H9 (cell line): ENCODE data around the gene ITSN1. TPM values are rescaled to one million over a fixed set of nuclear protein-coding genes. Genes with fewer than 3 reads are reported as not detected.

Experiments
- DNase-seq: peaks from one replicate; pipeline ENCODE4 v3.0.0-alpha.2; 2017
- H2AFZ ChIP-seq: one replicate; pipeline ENCODE4 v1.6.1; 2013; ENCODE audit warnings: mild to moderate bottlenecking, low read length, control low read depth, moderate library complexity
- H2AK5ac ChIP-seq: 2 replicates; pipeline ENCODE4 v1.6.1; 2013; ENCODE audit warnings: low read length, control low read depth, mixed read lengths; ENCODE audit not compliant: insufficient read length
- H2BK120ac ChIP-seq: one replicate; pipeline ENCODE4 v1.6.1; 2013; ENCODE audit warnings: low read depth, mild to moderate bottlenecking, low read length, control low read depth, inconsistent platforms; ENCODE audit not compliant: poor library complexity, severe bottlenecking
- H2BK12ac ChIP-seq: 2 replicates; pipeline ENCODE4 v1.6.1; 2013; ENCODE audit warnings: low read length, control low read depth, mixed read lengths, low read depth; ENCODE audit not compliant: insufficient read length
- H2BK15ac ChIP-seq: 2 replicates; pipeline ENCODE4 v1.6.1; 2013; ENCODE audit warnings: low read depth, low read length, control low read depth
- H2BK20ac ChIP-seq: one replicate; pipeline ENCODE4 v1.6.1; 2013; ENCODE audit warnings: low read depth, mild to moderate bottlenecking, low read length, control low read depth, inconsistent platforms; ENCODE audit not compliant: poor library complexity, severe bottlenecking
- H2BK5ac ChIP-seq: 2 replicates; pipeline ENCODE4 v1.6.1; 2013; ENCODE audit warnings: low read length, control low read depth, mixed read lengths; ENCODE audit not compliant: insufficient read length
- H3K14ac ChIP-seq: 2 replicates; pipeline ENCODE4 v1.6.1; 2013; ENCODE audit warnings: low read length, control low read depth; ENCODE audit not compliant: insufficient read depth
- H3K18ac ChIP-seq: 2 replicates; pipeline ENCODE4 v1.6.1; 2013; ENCODE audit warnings: low read depth, mild to moderate bottlenecking, mixed read lengths, low read length, control low read depth; ENCODE audit not compliant: insufficient read length
- H3K23ac ChIP-seq: 2 replicates; pipeline ENCODE4 v1.6.1; 2013; ENCODE audit warnings: low read length, control low read depth, mixed read lengths, low read depth; ENCODE audit not compliant: insufficient read length
- H3K23me2 ChIP-seq: 2 replicates; pipeline ENCODE4 v1.6.1; 2013; ENCODE audit warnings: low read depth, mild to moderate bottlenecking, mixed read lengths, low read length, control low read depth; ENCODE audit not compliant: insufficient read length, poor library complexity, severe bottlenecking
- H3K27ac ChIP-seq: 2 replicates; pipeline ENCODE4 v1.5.1; 2013; ENCODE audit warnings: low read length, control low read depth, mixed read lengths, low read depth; ENCODE audit not compliant: insufficient read length
- H3K27me3 ChIP-seq: 2 replicates; pipeline ENCODE4 v1.6.1; 2013; ENCODE audit warnings: low read length, control low read depth, inconsistent platforms; ENCODE audit not compliant: insufficient read depth
- H3K4ac ChIP-seq: 2 replicates; pipeline ENCODE4 v1.6.1; 2013; ENCODE audit warnings: low read depth, mild to moderate bottlenecking, control low read depth, inconsistent platforms, low read length, moderate library complexity
- H3K4me1 ChIP-seq: 2 replicates; pipeline ENCODE4 v1.6.1; 2013; ENCODE audit warnings: low read length, control low read depth, inconsistent platforms; ENCODE audit not compliant: insufficient read depth
- H3K4me2 ChIP-seq: 2 replicates; pipeline ENCODE4 v1.6.1; 2013; ENCODE audit warnings: low read length, control low read depth, mixed read lengths; ENCODE audit not compliant: insufficient read length, insufficient read depth
- H3K56ac ChIP-seq: 2 replicates; pipeline ENCODE4 v1.6.1; 2013; ENCODE audit warnings: low read depth, mild to moderate bottlenecking, mixed read lengths, low read length, control low read depth; ENCODE audit not compliant: insufficient read length
- H3K79me1 ChIP-seq: 2 replicates; pipeline ENCODE4 v1.6.1; 2013; ENCODE audit warnings: low read depth, mild to moderate bottlenecking, moderate library complexity, low read length, control low read depth, inconsistent platforms; ENCODE audit not compliant: insufficient read depth, poor library complexity, severe bottlenecking
- H3K79me2 ChIP-seq: 2 replicates; pipeline ENCODE4 v1.6.1; 2013; ENCODE audit warnings: low read length, control low read depth, inconsistent platforms; ENCODE audit not compliant: insufficient read depth
- H3K9ac ChIP-seq: 2 replicates; pipeline ENCODE4 v1.6.1; 2013; ENCODE audit warnings: low read length, control low read depth, mixed read lengths; ENCODE audit not compliant: insufficient read length; ENCODE audit errors: extremely low read depth
- H3K9me3 ChIP-seq: one replicate; pipeline ENCODE4 v1.6.1; 2013; ENCODE audit warnings: low read depth, low read length, inconsistent platforms; ENCODE audit not compliant: control insufficient read depth
- H3T11ph ChIP-seq: one replicate; pipeline ENCODE4 v1.6.1; 2013; ENCODE audit warnings: mild to moderate bottlenecking, low read length, control low read depth, inconsistent platforms
- H4K20me1 ChIP-seq: one replicate; pipeline ENCODE4 v1.6.1; 2013; ENCODE audit not compliant: control insufficient read depth, insufficient read length, insufficient read depth
- H4K5ac ChIP-seq: 2 replicates; pipeline ENCODE4 v1.6.1; 2013; ENCODE audit warnings: low read depth, mild to moderate bottlenecking, mixed read lengths, low read length, control low read depth; ENCODE audit not compliant: insufficient read length
- H4K8ac ChIP-seq: replicated peaks from 2 replicates; pipeline ENCODE4 v1.6.1; 2013; ENCODE audit warnings: low read length, control low read depth, mixed read lengths, low read depth; ENCODE audit not compliant: insufficient read length
- H4K91ac ChIP-seq: 2 replicates; pipeline ENCODE4 v1.6.1; 2013; ENCODE audit warnings: low read depth, mild to moderate bottlenecking, moderate library complexity, mixed read lengths, low read length, control low read depth; ENCODE audit not compliant: insufficient read length
- H3K27ac Mint-ChIP-seq, 3 experiments: 2 replicates in 2 of 3; 3 replicates in 1 of 3; pipeline ENCODE4 v1.8.0; 2020 to 2021; ENCODE audit warnings: mixed read lengths in 3 of 3, mild to moderate bottlenecking in 1 of 3, moderate library complexity in 1 of 3
- H3K27me3 Mint-ChIP-seq: 2 replicates; pipeline ENCODE4 v1.8.0; 2021; ENCODE audit warnings: low read depth, mild to moderate bottlenecking, moderate library complexity, mixed read lengths
- H3K36me3 Mint-ChIP-seq, 3 experiments: 2 replicates in 2 of 3; 3 replicates in 1 of 3; pipeline ENCODE4 v1.8.0; 2020 to 2021; ENCODE audit warnings: low read depth in 3 of 3, mixed read lengths in 3 of 3; ENCODE audit not compliant: insufficient read depth in 1 of 3
- H3K4me1 Mint-ChIP-seq, 2 experiments: 2 replicates each; pipeline ENCODE4 v1.8.0; 2020; ENCODE audit warnings: mixed read lengths in 2 of 2
- H3K4me3 Mint-ChIP-seq, 2 experiments: 2 replicates in 1 of 2; 3 replicates in 1 of 2; pipeline ENCODE4 v1.8.0; 2020 to 2021; ENCODE audit warnings: mild to moderate bottlenecking in 2 of 2, mixed read lengths in 2 of 2, moderate library complexity in 1 of 2
- H3K9me3 Mint-ChIP-seq, 2 experiments: 2 replicates in 1 of 2; 3 replicates in 1 of 2; pipeline ENCODE4 v1.8.0; 2020; ENCODE audit warnings: mild to moderate bottlenecking in 2 of 2, mixed read lengths in 2 of 2, moderate library complexity in 1 of 2
- CTCF ChIP-seq: fragments of 200-600 bp; sonication (generic); conservative IDR thresholded peaks from 3 replicates; pipeline ENCODE4 v1.8.0; 2021; ENCODE audit warnings: antibody characterized with exemption, mild to moderate bottlenecking
- WGBS: extraction: QIAGEN DNeasy Blood & Tissue Kit; methylation state at CpG from one replicate; pipeline ENCODE4 v1.1.7; 2013; ENCODE audit warnings: missing lambda C conversion rate, low lambda C conversion rate, mixed read lengths; ENCODE audit not compliant: insufficient read length; ENCODE audit errors: extremely low coverage; 5-methylcytosine and 5-hydroxymethylcytosine counted together
- total RNA-seq: library from RNA; stranded (reverse); gene quantifications from 2 replicates; pipeline ENCODE4 v1.2.1, GENCODE V29; 2021

Gene ITSN1
- total RNA-seq, 1 experiment from 2014 or later, result 94.2 TPM

- no peak overlapping the region for H4K5ac ChIP-seq
- no peak overlapping the region for H2BK5ac ChIP-seq
- no peak overlapping the region for H4K8ac ChIP-seq
- no peak overlapping the region for H3K56ac ChIP-seq
- H2BK120ac ChIP-seq, result no peak overlapping the region
- H3K27ac Mint-ChIP-seq, result 0 out of 7 replicates have a peak overlapping the region, but pooled peaks of 2 of the 3 experiments have one; percentile 5 to 46
- H3K27me3 Mint-ChIP-seq, result no peaks in the 10 kb centered on the region
- H2AFZ ChIP-seq, result no peak overlapping the region
- no CpG with 5 or more reads among the region's 2 CpGs for WGBS
- H3K4me1 ChIP-seq, result no peaks in the 10 kb centered on the region
- no peak overlapping the region for H3K9ac ChIP-seq
- DNase-seq, result no peak
- H3K27me3 ChIP-seq, result no peaks in the 10 kb centered on the region
- peaks cover 57 to 81% (median 81%) of the 10 kb centered on the region in 3 experiments for H3K36me3 Mint-ChIP-seq
- H3K4me1 Mint-ChIP-seq, result no peaks in the 10 kb centered on the region
- H2BK15ac ChIP-seq, result no peak overlapping the region
- no peaks in the 10 kb centered on the region for H3K79me2 ChIP-seq
- H3K79me1 ChIP-seq, result peaks cover 2% of the 10 kb centered on the region
- TF ChIP-seq CTCF, result no peak
- H3K4ac ChIP-seq, result no peak overlapping the region
- no peak overlapping the region for H2AK5ac ChIP-seq
- H3K4me3 Mint-ChIP-seq, result no peak overlapping the region
- H2BK12ac ChIP-seq, result no peak overlapping the region
- no peak overlapping the region for H3T11ph ChIP-seq
- H2BK20ac ChIP-seq, result no peak overlapping the region
- H3K27ac ChIP-seq, result no peak overlapping the region
- H3K9me3 Mint-ChIP-seq, result peaks cover 6 to 10% of the 10 kb centered on the region in 2 experiments; a peak in 3 of 5 replicates
- no peak overlapping the region for H3K18ac ChIP-seq
- H4K91ac ChIP-seq, result no peak overlapping the region
- no peaks in the 10 kb centered on the region for H3K23me2 ChIP-seq
- H3K14ac ChIP-seq, result no peak overlapping the region
- H3K9me3 ChIP-seq, result no peaks in the 10 kb centered on the region
- no peak overlapping the region for H3K23ac ChIP-seq
- no peaks in the 10 kb centered on the region for H4K20me1 ChIP-seq
- no peak overlapping the region for H3K4me2 ChIP-seq
Observed at GRCh38 chr21:33775100-33775828, 133.0 kb downstream of the ITSN1 start.
